GM23338 (cell line): ENCODE results near the gene TRIM44.

Experiments used
- CREB1 ChIP-seq: fragments of 250-450 bp; sonication (Bioruptor Pico); IDR thresholded peaks from 2 replicates; pipeline ENCODE4 v1.5.0; 2020; ENCODE audit warnings: low read depth, mild to moderate bottlenecking, moderate library complexity
- CTCF ChIP-seq, 2 experiments: fragments of 200-600 bp in 1 of 2; sonication (generic) in 1 of 2; conservative IDR thresholded peaks; 2 replicates each; pipeline versions ENCODE4 v1.5.1 to v1.6.1; 2016 to 2017; ENCODE audit warnings: antibody characterized with exemption in 2 of 2, low read depth in 2 of 2, mild to moderate bottlenecking in 2 of 2, moderate library complexity in 1 of 2
- ETS1 ChIP-seq: IDR thresholded peaks from 2 replicates; pipeline ENCODE4 v1.6.1; 2016; ENCODE audit warnings: antibody characterized with exemption
- EZH2 ChIP-seq: fragments of 200-600 bp; sonication (generic); IDR thresholded peaks from one replicate; pipeline ENCODE4 v1.8.0; 2017; ENCODE audit warnings: antibody characterized with exemption, mild to moderate bottlenecking, low read depth; ENCODE audit not compliant: unreplicated experiment
- EZH2phosphoT487 ChIP-seq: fragments of 200-600 bp; sonication (generic); IDR thresholded peaks from one replicate; pipeline ENCODE4 v1.8.1; 2018; ENCODE audit warnings: antibody characterized with exemption; ENCODE audit not compliant: unreplicated experiment
- JUNB ChIP-seq: IDR thresholded peaks from one replicate; pipeline ENCODE4 v1.6.1; 2016; ENCODE audit warnings: antibody characterized with exemption; ENCODE audit not compliant: unreplicated experiment
- POLR2AphosphoS5 ChIP-seq: IDR thresholded peaks from 2 replicates; pipeline ENCODE4 v1.6.1; 2016; ENCODE audit warnings: antibody characterized with exemption, low read depth
- REST ChIP-seq: IDR thresholded peaks from one replicate; pipeline ENCODE4 v1.6.1; 2018; ENCODE audit warnings: antibody characterized with exemption; ENCODE audit not compliant: unreplicated experiment
- STAT1 ChIP-seq: IDR thresholded peaks from one replicate; pipeline ENCODE4 v1.6.1; 2016; ENCODE audit warnings: antibody characterized with exemption; ENCODE audit not compliant: unreplicated experiment
- ZNF331 ChIP-seq: fragments of 250-450 bp; sonication (Bioruptor Pico); IDR thresholded peaks from 2 replicates; pipeline ENCODE4 v1.5.0; 2020; ENCODE audit warnings: low read depth, mild to moderate bottlenecking, moderate library complexity

DNA sequence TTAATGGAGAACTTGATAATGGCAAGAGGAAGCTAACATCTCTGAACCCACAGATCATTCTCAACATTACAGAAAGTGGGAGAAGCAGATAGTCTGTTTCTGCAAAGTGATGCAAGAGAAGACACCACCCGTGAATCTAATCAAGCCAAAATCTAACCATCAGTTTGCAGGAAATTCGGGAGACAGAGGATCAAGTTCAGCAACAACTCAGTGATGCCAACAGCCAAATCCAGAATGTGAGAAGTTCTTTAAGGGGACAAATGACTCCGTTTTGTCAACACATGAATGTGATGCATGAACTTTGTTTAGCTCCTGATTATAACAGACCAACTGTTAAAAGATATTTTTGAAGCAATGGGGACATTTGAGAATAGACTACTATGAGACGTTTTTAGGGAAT, 186.0 kb downstream of the TRIM44 start:
- TF ChIP-seq CTCF (conservative IDR thresholded peaks at IDR 0.05; ENCODE audit: low read depth in 2 of 2) (no peak), EZH2 (no peak), REST (no peak), POLR2AphosphoS5 (no peak), JUNB (no peak), ZNF331 (CRISPR knock-in tag) (no peak), EZH2phosphoT487 (no peak), CREB1 (no peak), ETS1 (no peak), STAT1 (no peak)
